Vagina (tissue), 2 donors: ENCODE data around the gene COBLL1.

Source experiments
- POLR2A ChIP-seq, 2 donors: fragments of 450-650 bp; IDR thresholded peaks; one replicate each; pipeline ENCODE4 v1.6.1; 2017; ENCODE audit warnings: antibody characterized with exemption in 2 of 2, mild to moderate bottlenecking in 2 of 2, moderate library complexity in 2 of 2
- POLR2AphosphoS5 ChIP-seq, 2 donors: sonication (generic); formaldehyde crosslinking; IDR thresholded peaks; one replicate each; pipeline ENCODE4 v1.9.0; 2017; ENCODE audit warnings: antibody characterized with exemption in 2 of 2, mild to moderate bottlenecking in 2 of 2, low read depth in 1 of 2; ENCODE audit not compliant: insufficient read depth in 1 of 2
- TF ChIP-seq, protein P1 (sequence below), 3 experiments: fragments of 450-650 bp in 2 of 3; fragments of 200-600 bp in 1 of 3; sonication (generic) in 1 of 3; IDR thresholded peaks; one replicate each; pipeline ENCODE4 v1.5.1; 2017 to 2019; ENCODE audit warnings: antibody characterized with exemption in 3 of 3, mild to moderate bottlenecking in 2 of 3, moderate library complexity in 2 of 3

DNA sequence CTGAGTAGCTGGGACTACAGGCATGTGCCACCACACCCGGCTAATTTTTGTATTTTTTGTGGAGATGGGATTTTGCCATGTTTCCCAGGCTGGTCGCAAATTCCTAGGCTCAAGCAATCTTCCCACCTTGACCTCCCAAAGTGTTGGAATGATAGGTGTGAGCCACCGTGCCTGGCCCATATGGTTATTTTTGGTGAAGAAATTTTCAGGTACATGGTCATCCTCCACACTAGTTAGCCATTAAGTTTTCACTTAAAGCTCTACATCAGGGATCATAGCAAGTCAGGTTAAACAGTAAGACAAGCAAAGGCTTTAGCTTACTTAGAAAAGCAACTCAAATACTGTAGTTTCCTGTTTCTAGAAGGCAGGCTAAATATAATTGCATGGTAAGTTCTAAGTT, 116.1 kb downstream of the COBLL1 start:
- TF ChIP-seq POLR2A (IDR thresholded peaks at IDR 0.05) (no peak), POLR2AphosphoS5 (IDR thresholded peaks at IDR 0.05; ENCODE audit: insufficient read depth in 1 of 2, low read depth in 1 of 2) (no peak)
- TF ChIP-seq, protein P1, sequence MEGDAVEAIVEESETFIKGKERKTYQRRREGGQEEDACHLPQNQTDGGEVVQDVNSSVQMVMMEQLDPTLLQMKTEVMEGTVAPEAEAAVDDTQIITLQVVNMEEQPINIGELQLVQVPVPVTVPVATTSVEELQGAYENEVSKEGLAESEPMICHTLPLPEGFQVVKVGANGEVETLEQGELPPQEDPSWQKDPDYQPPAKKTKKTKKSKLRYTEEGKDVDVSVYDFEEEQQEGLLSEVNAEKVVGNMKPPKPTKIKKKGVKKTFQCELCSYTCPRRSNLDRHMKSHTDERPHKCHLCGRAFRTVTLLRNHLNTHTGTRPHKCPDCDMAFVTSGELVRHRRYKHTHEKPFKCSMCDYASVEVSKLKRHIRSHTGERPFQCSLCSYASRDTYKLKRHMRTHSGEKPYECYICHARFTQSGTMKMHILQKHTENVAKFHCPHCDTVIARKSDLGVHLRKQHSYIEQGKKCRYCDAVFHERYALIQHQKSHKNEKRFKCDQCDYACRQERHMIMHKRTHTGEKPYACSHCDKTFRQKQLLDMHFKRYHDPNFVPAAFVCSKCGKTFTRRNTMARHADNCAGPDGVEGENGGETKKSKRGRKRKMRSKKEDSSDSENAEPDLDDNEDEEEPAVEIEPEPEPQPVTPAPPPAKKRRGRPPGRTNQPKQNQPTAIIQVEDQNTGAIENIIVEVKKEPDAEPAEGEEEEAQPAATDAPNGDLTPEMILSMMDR (IDR thresholded peaks at IDR 0.05): no peak
